NCI-H446 treated with DMSO at 0.1 percent for 48 hours (cell line): ENCODE results near the gene TNRC6C.
"Not testable (repeated sequence)": the region's sequence is repeated elsewhere in the genome, so short reads cannot be mapped to it uniquely, and the experiment has no call there.

Experiments
- DNase-seq: peaks from one replicate; lab custom pipeline; 2025; lab: John Stamatoyannopoulos, UW

TNRC6C gene

DNA sequence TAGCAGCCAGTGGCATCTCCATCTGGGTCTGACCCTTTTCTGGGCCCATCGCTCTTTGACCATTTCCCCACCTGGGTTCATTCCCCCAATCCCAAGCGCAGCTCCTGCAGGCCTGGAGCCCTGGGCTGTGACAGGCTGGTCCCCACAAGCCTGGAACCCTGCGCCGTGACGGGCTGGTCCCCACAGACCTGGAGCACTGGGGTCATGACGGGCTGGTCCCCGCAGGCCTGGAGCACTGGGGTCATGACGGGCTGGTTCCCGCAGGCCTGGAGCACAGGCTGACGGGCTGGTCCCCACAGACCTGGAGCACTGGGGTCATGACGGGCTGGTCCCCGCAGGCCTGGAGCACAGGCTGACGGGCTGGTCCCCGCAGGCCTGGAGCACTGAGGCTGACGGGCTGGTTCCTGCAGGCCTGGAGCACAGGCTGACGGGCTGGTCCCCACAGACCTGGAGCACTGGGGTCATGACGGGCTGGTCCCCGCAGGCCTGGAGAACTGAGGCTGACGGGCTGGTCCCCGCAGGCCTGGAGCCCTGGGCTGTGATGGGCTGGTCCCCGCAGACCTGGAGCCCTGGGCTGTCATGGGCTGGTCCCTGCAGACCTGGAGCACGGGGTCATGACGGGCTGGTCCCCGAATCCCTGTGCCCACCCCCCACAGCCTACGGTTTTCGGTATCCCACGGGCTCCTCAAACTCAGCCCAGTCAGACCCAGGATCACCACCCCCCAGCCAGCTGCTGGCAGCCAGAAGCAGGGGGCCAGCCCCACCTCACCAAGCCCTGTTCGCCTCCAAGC is 153.4 kb downstream of the TNRC6C start:
- no peak for DNase-seq

DNA sequence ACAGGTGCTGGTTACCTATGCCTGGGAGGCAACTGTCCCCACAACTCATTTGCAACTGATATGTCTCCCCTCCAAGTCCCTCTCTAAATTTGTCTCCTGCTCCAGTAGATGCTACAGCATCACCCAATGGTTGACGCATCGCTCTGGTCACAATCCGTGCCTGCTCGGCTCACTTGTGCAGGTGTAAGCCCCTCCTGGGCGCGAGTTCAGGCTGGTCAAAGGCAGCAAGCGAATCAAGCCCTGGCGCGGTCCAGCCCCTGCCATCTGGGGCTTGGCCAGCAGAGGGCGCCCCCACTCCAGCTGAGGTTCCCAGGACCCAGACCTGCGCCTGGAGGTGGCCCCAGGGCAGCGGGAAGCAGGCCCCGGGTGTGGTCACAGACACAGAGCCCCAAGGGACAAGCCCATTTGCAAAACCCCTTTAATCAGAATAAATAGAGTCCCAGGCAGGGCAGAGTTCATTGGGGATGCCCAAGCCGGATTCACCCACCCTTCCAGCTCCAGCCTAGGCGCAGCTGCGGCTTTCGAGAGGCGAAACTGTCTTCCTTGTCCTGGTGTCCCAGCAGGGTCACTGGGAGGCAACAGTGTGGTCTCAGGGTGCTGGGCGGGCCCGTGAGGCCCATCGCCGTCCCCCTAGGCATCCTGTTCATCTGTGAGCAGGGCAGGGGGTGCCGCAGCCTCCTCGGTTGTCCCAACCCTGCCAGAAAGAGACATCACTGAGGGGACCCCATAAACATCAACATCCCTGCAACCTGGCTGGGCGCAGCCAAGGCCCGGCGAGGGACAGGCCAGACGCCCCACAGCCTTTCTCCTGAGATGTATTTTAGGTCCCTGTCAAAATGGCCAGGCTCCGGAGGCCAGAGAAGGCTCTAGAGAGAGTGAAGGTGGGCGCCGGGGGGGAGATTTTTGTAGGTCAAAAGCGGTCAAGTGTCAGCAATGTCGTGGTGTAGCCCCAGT is 154.3 kb downstream of the TNRC6C start:
- peak; percentile 5 for DNase-seq

DNA sequence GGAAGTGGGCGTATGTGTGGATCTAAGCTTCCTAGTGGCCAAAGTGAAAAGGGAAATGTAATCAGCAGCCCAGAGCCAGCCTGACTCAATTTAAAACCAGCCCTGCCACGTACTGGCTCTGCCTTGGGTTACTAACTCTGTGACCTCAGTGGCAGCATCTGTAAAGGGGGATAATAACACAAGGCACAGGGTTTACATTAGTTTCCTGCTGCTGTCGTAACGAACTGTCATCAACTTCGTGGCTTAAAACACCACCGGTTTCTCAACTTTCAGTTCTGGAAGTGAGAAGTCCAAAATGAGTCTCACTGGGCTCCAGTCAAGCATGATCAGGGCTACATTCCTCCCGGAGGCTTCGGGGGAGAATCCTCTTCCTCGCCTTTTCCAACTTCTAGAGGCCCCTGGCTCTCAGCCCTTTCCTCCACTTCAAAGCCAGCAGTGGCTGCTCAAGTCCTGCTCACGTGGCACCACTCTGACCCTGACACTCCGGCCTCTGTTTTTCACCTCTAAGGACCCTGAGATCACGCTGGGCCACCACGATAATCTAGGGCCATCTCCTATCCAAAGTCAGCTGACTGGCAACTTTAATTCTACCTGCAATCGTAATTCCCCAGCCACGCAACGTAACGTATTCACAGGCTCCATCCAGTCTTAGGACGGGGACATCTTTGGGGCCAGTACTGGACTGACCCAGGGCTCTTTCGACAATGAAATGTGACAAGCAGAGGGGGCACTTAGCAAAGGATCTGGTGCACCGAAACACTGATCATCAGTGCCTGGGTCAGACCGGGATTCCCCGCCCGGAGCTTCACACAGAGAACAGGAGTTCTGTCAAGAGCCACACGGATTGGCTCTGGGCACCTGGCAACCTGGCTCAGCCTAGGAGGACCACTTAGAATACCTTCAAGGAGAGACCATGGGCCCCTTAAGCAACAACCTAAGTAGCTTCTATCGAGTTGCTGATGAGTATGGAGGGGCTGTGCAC is 155.6 kb downstream of the TNRC6C start:
- no peak for DNase-seq

DNA sequence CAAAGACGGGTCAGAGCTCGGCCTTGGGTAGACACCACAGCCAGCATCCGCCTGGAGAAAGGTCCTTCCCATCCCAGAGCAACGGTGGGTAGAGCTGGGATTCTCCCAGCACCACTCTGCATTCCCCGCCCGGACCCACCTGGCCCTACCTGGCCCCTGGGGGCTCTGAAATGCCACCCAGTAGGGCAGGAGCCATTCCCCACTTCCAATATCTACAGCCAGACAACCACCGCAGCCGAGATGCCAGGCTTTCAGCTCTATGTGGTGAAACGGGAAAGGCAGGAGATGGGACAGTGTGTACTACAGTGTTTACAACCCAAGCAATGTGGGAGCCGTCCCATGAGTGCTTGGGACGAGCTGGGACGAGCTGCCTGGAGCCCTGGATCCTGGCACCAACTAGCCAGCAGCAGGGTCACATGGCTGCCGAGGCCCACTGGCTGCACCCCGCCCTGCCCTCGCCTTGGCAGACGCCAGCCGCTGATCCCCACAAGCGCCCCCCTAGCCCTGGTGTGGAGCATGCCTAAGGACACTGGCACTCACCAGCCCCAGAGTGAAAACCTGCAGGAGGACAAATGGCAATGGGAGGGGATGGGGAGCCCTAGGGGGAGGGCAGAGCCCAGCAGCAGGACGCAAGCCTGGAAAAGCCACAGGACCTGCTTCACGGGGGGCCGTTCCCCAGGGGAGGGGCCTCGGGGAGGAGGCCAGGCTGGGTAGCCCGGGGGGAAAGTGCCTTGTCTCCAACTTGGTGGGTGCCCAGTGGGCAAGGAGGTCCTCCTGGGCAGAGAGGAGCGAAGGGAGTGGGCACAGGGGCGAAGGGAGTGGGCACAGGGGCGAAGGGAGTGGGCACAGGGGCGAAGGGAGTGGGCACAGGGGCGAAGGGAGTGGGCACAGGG is 156.6 kb downstream of the TNRC6C start:
- DNase-seq: no peak

DNA sequence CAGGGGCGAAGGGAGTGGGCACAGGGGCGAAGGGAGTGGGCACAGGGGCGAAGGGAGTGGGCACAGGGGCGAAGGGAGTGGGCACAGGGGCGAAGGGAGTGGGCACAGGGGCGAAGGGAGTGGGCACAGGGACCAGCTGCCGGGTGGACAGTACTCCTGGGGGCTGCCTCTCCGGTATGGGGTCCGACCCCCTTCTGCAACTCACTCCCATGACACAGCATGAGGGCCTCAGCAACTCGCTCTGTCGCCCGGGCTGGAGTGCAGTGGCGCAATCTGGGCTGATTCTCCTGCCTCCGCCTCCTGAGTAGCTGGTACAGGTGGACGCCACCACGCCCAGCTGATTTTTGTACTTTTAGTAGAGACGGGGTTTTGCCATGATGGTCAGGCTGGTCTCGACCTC is 157.3 kb downstream of the TNRC6C start:
- DNase-seq: not testable (repeated sequence)

DNA sequence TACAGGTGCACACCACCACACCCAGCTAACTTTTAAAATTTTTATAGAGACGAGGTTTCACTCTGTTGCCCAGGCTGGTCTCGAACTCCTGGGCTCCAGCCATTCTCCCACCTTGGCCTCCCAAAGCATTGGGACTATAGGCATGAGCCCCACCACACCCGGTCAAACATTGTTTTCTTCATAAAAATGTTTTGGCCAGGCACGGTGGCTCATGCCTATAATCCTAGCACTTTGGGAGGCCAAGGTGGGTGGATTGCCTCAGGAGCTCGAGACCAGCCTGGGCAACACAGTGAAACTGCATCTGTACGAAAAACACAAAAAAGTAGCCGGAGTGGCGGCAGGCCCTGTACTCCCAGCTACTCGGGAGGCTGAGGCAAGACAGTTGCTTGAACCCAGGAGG is 157.9 kb downstream of the TNRC6C start:
- no peak for DNase-seq

DNA sequence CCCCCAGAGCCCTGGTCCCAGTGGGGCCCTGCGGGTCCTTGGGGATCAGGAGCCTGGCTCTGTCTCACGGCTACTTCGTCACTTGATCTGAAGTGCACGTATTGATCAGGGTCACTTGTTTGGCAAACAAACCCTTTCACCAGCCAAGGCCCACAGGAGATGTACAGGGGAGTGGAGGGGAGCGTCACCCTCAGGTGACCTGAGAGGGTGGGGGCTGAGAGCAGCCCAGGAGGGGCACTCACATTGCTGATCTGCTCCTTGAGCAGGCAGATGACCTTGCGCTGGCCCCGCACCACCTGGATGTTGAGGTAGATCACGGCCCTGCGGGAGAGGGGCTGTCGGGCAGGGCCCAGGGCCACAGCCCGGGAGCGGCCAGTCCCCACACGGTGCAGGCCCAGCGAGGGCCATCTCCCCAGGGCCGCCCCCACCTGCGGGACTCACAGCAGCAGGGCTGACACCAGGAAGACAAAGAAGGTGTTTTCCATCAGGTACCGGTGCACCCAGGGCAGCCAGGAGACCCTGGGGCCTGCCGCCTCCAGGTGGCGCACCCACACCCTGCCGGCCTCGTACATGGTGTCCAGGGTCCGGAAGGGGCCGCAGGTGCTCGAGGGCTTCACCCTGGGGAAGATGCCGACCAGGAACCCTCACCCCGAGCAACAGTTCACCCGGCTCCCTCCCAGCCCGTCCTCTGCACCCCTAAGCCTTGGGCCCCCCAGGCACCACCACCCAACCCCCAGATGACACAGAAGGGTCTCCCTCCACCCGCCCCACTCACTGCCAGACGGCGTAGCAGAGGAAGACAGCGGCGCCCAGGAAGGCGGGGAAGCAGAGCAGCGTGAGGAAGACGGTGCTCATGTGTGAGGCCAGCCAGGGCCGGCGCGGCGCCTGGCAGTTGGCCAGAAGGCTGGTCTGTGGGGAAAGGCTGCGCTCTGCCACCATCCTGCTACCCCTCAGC is 158.8 kb downstream of the TNRC6C start:
- DNase-seq: peak; percentile 22

DNA sequence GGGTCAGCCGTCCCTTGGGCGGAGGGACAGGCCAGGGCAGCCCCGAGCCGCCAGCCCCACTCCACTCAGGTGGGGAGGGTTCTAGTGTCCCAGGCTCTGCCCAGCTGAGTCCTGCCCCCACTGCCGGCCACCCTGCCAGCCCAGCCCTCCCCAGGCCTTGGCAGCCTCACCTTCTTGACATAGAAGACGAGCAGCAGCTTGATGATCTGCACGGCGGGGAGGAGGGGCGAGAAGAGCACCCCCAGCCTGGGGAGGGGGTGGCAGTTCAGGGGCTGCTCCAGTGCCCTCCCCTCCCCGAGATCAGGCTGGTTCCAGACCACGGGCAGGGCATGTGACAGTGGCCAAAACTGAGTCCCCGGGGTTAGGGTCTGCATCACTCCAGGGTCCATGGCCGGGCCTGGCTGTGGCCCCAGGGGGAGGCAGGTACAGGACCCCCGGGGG is 160.3 kb downstream of the TNRC6C start:
- no peak for DNase-seq

DNA sequence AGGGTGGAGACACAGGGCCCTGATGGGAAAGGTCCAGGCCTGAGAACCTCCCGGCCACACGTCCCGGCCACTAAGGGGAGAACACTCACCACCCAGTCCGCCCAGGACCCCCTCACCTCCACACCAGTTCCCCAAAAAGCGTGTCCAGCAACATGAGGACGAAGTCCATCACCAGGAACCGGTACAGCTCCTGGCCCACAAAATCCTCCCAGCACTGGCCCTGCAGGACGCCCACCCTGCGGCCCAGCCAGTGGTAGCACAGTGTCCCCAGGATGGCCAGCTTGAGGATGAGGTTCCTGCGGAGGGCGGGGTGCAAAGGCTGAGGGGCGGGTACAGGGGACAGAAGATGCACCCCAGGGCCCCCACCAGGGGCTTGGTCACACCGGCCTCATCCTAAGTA is 162.0 kb downstream of the TNRC6C start:
- no peak for DNase-seq

DNA sequence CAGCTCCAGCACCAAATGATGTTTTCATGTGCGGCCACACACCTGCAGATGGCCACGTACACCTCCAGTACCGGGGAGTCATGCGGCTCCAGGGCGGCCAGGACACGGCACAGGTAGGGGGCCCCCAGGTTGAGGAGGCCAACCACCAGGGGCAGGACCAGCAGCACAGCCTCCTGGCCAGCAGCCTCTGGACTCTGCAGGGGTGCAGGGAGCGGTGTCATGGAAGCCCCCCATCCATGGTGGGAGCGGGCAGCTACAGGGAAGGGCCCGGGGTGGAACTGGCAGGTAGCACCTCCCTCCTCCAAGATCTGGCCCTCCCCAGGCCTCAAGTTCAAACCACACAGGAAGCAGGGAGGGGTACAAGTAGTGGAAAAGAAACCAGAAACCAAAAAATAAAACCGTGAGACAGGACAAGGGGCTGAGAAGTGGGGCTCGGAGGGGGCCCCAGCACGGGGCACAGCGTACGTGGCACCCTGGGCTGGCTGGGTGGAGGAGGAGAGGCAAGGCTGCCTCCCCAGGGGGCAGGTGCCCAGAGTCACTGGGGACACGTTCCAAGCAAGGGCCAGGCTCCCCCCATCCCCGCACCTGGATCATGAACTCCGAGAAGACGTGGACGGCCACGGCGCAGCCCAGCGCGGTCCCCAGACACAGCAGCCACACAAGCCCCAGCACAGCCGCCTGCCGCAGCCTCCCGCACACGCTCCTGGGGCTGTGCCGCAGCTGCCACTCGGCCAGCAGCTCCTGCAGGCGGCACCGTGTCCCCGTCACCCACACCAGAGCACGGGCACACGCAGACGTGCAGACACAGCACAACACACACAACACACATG is 162.7 kb downstream of the TNRC6C start:
- DNase-seq: no peak

DNA sequence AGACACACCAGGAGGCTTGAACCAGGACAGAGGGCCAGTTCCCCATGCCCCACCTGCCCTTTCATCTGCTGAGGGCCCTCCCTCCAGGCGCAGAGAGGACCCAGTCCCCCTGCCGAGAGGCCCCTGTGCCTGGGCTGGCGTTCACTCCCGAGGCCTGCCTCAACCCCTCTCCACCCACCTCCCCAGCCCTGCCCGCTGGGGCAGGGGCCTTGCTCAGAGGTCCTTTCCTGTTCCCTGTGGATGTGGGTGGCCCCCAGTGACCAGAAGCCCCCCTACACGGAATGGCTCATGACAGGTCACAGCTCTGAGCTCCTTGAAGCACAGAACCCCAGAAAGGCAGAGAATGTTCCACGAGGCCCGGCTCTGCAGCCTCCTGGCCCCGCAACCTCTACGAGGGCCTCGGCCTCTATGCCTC is 163.3 kb downstream of the TNRC6C start:
- DNase-seq: no peak

DNA sequence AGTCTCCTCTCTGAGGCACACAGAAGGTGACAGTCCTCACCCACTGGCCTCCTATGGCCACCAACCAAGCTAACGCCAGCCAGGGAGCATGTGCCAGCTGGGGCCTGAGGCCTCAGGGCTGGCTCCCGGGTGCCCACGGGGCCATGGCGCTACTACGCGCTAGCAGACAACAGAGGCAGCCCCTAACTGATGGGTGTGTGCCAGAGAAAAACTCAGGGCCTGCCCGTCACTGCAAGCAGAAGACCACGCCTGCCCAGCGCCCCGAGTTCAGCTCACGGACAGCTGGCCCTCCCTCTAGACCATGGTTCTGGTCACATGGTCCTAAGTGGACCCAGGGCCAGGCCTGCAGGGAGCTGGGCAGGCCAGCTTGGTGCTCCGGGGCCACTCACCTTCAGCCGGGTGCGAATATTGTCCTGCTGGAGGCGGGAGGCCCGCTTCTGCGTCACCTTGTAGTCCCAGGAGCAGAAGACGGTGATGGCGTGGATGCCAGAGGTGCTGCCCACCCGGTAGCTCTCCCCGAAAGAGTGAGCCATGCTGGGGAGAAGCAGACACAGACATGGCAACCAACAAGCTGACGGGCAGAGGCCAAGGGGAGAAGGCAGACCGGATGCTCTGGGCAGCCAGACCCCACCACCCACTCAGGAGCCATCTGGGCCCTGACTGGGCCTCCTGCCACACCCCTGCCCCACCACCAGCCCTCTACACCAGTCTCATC is 163.9 kb downstream of the TNRC6C start:
- no peak for DNase-seq

DNA sequence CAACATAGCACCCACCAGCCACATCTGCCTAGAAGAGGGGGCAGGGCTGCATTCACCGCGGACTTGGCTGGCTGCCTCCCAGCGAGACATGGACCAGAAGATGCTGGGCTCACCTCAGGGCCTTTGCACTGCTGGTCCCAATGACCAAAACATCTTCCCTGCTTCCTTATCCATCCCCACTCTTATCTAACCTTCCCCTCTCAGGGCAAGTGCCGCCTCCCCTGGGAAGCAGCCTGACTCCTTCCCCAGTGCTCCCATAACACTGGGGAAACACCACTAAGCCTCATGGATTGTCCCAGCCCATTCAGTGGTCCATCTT is 164.4 kb downstream of the TNRC6C start:
- DNase-seq: no peak

DNA sequence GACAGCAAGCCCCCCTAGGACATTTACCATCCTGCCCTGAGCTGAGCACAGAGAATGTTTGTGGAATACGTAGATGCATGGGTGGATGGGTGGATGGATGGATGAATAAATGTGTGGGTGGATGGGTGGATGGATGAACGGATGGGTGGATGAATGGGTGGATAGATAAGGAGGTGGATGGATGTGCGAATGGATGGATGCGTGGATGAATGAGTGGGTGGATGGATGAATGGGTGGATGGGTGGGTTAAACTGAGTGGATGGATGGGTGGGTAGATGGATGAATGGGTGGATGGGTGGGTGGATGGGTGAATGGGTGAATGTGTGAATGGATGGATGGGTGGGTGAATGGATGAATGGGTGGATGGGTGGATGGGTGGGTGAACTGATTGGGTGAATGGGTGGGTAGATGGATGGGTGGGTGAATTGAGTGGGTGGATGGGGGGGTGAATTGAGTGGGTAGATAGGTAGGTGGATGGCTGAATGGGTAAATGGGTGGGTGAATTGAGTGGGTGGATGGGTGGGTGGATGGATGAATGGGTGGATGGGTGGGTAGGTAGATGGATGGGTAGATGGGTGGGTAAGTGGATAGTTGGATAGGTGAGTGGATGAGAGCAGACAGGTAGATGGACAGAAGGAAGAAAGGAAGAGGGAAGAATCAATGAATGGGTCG is 164.9 kb downstream of the TNRC6C start:
- DNase-seq: no peak

DNA sequence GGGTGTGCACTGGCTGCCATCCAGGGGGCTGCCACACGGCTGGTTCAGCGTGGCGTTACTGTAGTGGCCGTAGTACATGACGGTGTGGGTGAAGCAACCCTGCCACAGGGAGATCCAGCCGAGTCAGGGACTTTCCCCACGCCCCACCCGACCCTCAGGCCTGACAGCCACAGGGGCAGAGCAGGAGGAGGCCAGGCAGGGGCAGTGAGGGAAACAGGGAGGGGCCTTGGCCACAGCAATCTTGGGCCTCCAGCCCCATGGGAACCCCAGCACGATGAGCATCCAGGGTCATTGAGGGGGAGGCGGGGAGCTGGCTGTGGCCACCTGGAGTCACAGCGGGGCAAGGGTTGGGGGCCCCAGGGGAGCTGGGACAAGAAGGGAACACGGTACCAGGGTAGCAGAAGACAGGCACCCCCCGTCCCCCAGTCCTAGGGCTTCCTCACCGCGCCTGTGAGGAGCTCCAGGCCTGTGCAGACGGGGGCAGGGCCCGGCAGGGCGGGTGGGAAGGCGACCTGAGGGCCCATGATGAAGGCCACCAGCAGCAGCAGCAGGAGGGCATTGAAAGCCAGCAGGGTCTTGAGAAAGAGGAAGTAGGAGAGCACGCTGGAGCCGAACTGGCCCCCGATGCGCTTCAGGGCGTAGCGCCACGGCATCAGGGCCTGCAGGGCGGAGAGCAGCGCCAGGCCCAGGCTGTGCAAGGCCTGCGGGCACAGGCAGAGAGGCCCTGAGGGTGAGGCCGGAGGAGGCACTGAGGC is 165.8 kb downstream of the TNRC6C start:
- DNase-seq: no peak

DNA sequence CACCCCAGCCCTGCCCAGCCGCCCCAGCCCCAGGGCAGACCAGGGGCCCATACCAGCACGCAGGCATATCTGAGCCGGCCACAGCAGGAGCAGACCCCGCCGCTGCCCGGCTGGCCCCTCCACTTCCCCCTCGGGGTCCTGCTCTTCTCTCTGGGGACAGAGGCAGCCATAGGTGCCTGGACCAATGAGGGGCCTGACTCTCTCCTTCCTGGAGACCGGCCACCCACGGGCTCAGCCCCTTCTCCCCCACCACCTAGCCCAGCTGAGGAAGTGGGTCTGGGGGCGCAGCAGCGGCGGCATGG is 166.3 kb downstream of the TNRC6C start:
- DNase-seq: no peak
